Islet precursor cell (in vitro differentiated cells): ENCODE data around the gene ADM2.

Experiments
- DNase-seq: peaks from one replicate; pipeline ENCODE4 v3.0.0-alpha.2; 2018

ADM2 gene

GRCh38 chr22:50445880-50446707 lies 35.2 kb upstream of the ADM2 start:
- DNase-seq = no peak

- DNase-seq = no peak
Measured at GRCh38 chr22:50446708-50447575, 34.4 kb upstream of the ADM2 start.

GRCh38 chr22:50447576-50448551 lies 33.5 kb upstream of the ADM2 start:
- DNase-seq = no peak

- no peak for DNase-seq
Measured at GRCh38 chr22:50452649-50453048, 28.7 kb upstream of the ADM2 start.

- DNase-seq = no peak
Measured at GRCh38 chr22:50454556-50455075, 26.7 kb upstream of the ADM2 start.

GRCh38 chr22:50455201-50455600 lies 26.1 kb upstream of the ADM2 start:
- no peak for DNase-seq

- no peak for DNase-seq
Measured at GRCh38 chr22:50456026-50456425, 25.3 kb upstream of the ADM2 start.

GRCh38 chr22:50456466-50457234 lies 24.7 kb upstream of the ADM2 start:
- no peak for DNase-seq

GRCh38 chr22:50459016-50459415 lies 22.3 kb upstream of the ADM2 start:
- DNase-seq = no peak

- no peak for DNase-seq
Measured at GRCh38 chr22:50459496-50460140, 21.7 kb upstream of the ADM2 start.

GRCh38 chr22:50460938-50461337 lies 20.4 kb upstream of the ADM2 start:
- no peak for DNase-seq

- no peak for DNase-seq
Measured at GRCh38 chr22:50461536-50461935, 19.8 kb upstream of the ADM2 start.

- no peak for DNase-seq
Measured at GRCh38 chr22:50461979-50462540, 19.3 kb upstream of the ADM2 start.

- DNase-seq = no peak
Measured at GRCh38 chr22:50463188-50463900, 18.0 kb upstream of the ADM2 start.

GRCh38 chr22:50464451-50464850 lies 16.9 kb upstream of the ADM2 start:
- no peak for DNase-seq

- DNase-seq = no peak
Measured at GRCh38 chr22:50465066-50465930, 16.0 kb upstream of the ADM2 start.

- no peak for DNase-seq
Measured at GRCh38 chr22:50467341-50467740, 14.0 kb upstream of the ADM2 start.

- DNase-seq = no peak
Measured at GRCh38 chr22:50467773-50468440, 13.4 kb upstream of the ADM2 start.

GRCh38 chr22:50468626-50469025 lies 12.7 kb upstream of the ADM2 start:
- no peak for DNase-seq
